ENCODE measurements around the gene KIFBP.
"Not testable (repeated sequence)": the region's sequence is repeated elsewhere in the genome, so short reads cannot be mapped to it uniquely, and the experiment has no call there.

The KIFBP gene

GRCh38 chr10:69033256-69033655 lies 44.7 kb downstream of the KIFBP start:
- no peaks in the 10 kb centered on the region for H3K79me2 ChIP-seq (ENCODE audit: insufficient read depth, low read length)
- no peaks in the 10 kb centered on the region for H3K36me3 ChIP-seq (ENCODE audit: low read length)
- H3K27me3 ChIP-seq (ENCODE audit: low read length) = no peaks in the 10 kb centered on the region
- TF ChIP-seq CTCF (IDR thresholded peaks at IDR 0.05; ENCODE audit: insufficient read depth, low read length, poor library complexity, severe bottlenecking) (no peak), EZH2phosphoT487 (conservative IDR thresholded peaks at IDR 0.05; ENCODE audit: low read length) (no peak)
- no peaks in the 10 kb centered on the region for H4K20me1 ChIP-seq (ENCODE audit: low read depth, low read length)
- H3K27ac ChIP-seq (ENCODE audit: low read depth, low read length) = no peak overlapping the region
- H3K4me3 ChIP-seq (ENCODE audit: insufficient read depth, low read length, poor library complexity, severe bottlenecking) = no peak overlapping the region
- no peak overlapping the region for H2AFZ ChIP-seq (ENCODE audit: low read depth, low read length, severe bottlenecking)
- no peaks in the 10 kb centered on the region; the same call in 1 of the 2 replicates for H3K9me3 ChIP-seq (ENCODE audit: insufficient read depth, low read length)
- H3K9me2 ChIP-seq (replicated peaks; ENCODE audit: insufficient read depth, low read length) = no peaks in the 10 kb centered on the region
- H3K9ac ChIP-seq (ENCODE audit: low read length) = no peak overlapping the region
- H3K4me2 ChIP-seq (ENCODE audit: low read depth, low read length, poor library complexity, severe bottlenecking) = no peak overlapping the region
- no peaks in the 10 kb centered on the region for H3F3A ChIP-seq (ENCODE audit: insufficient read depth)

- no peaks in the 10 kb centered on the region for H3K79me2 ChIP-seq (ENCODE audit: insufficient read depth, low read length)
- no peaks in the 10 kb centered on the region for H3K9me3 ChIP-seq (ENCODE audit: insufficient read depth, low read length)
- no peaks in the 10 kb centered on the region for H3F3A ChIP-seq (ENCODE audit: insufficient read depth)
- H2AFZ ChIP-seq (ENCODE audit: low read depth, low read length, severe bottlenecking) = no peak overlapping the region
- H3K9ac ChIP-seq (ENCODE audit: low read length) = no peak overlapping the region
- no peaks in the 10 kb centered on the region for H3K9me2 ChIP-seq (replicated peaks; ENCODE audit: insufficient read depth, low read length)
- TF ChIP-seq EZH2phosphoT487 (conservative IDR thresholded peaks at IDR 0.05; ENCODE audit: low read length) (no peak), CTCF (IDR thresholded peaks at IDR 0.05; ENCODE audit: insufficient read depth, low read length, poor library complexity, severe bottlenecking) (no peak)
- H3K27ac ChIP-seq (ENCODE audit: low read depth, low read length) = no peak overlapping the region
- no peak overlapping the region for H3K4me3 ChIP-seq (ENCODE audit: insufficient read depth, low read length, poor library complexity, severe bottlenecking)
- H4K20me1 ChIP-seq (ENCODE audit: low read depth, low read length) = no peaks in the 10 kb centered on the region
- H3K27me3 ChIP-seq (ENCODE audit: low read length) = no peaks in the 10 kb centered on the region
- no peak overlapping the region for H3K4me2 ChIP-seq (ENCODE audit: low read depth, low read length, poor library complexity, severe bottlenecking)
- H3K36me3 ChIP-seq (ENCODE audit: low read length) = no peaks in the 10 kb centered on the region
Observed at GRCh38 chr10:69037489-69037888, 48.9 kb downstream of the KIFBP start.

DNA sequence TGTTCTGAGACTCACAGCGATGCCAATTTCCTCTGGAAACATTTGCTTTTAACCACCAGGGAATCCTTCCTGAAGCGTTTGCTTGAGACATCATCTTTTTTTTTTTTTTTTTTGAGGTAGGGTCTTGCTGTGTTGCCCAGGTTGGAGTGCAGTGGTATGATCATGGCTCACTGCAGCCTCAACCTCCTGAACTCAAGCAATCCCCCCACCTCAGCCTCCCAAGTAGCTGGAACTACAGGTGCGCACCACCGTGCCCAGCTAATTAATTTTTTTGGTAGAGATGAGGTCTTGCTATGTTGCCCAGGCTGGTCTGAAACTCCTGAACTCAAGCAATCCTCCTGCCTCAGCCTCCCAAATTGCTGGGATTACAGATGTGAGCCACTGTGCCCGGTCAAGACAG lies 52.3 kb downstream of the KIFBP start:
- not testable (repeated sequence) for H3K36me3 ChIP-seq (ENCODE audit: low read length); H3K27ac ChIP-seq (ENCODE audit: low read depth, low read length); H3K9ac ChIP-seq (ENCODE audit: low read length); H3K4me2 ChIP-seq (ENCODE audit: low read depth, low read length, poor library complexity, severe bottlenecking); H3K9me3 ChIP-seq (ENCODE audit: insufficient read depth, low read length); H3K9me2 ChIP-seq (replicated peaks; ENCODE audit: insufficient read depth, low read length); H4K20me1 ChIP-seq (ENCODE audit: low read depth, low read length); H3F3A ChIP-seq (ENCODE audit: insufficient read depth); H2AFZ ChIP-seq (ENCODE audit: low read depth, low read length, severe bottlenecking); H3K79me2 ChIP-seq (ENCODE audit: insufficient read depth, low read length); H3K27me3 ChIP-seq (ENCODE audit: low read length); H3K4me3 ChIP-seq (ENCODE audit: insufficient read depth, low read length, poor library complexity, severe bottlenecking)

DNA sequence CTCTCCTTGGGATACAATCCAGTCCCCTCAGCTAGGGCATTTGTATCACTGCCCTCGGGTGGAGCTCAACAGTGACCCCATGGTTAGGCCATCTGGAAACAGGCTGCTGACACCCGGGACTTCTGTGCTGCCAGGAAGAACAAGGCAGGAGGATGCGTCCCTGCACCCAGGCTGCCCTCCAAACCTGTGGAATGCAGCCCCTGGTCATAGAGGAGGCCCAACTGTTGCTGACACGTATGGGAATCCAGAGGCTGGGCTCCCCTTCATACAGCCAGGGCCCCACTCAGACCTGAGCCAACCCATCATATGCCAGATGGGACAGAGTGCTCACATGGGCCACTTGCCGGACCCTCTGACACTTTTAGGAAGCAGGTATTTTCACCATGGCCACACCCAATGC lies 53.8 kb downstream of the KIFBP start:
- no peaks in the 10 kb centered on the region for H3K9me3 ChIP-seq (ENCODE audit: insufficient read depth, low read length)
- no peak overlapping the region for H3K4me3 ChIP-seq (ENCODE audit: insufficient read depth, low read length, poor library complexity, severe bottlenecking)
- H3K9me2 ChIP-seq (replicated peaks; ENCODE audit: insufficient read depth, low read length) = no peaks in the 10 kb centered on the region
- no peaks in the 10 kb centered on the region for H3K79me2 ChIP-seq (ENCODE audit: insufficient read depth, low read length)
- H3K36me3 ChIP-seq (ENCODE audit: low read length) = no peaks in the 10 kb centered on the region
- H3K27ac ChIP-seq (ENCODE audit: low read depth, low read length) = no peak overlapping the region
- H2AFZ ChIP-seq (ENCODE audit: low read depth, low read length, severe bottlenecking) = no peak overlapping the region
- TF ChIP-seq CTCF (IDR thresholded peaks at IDR 0.05; ENCODE audit: insufficient read depth, low read length, poor library complexity, severe bottlenecking) = no peak
- TF ChIP-seq EZH2phosphoT487 (conservative IDR thresholded peaks at IDR 0.05; ENCODE audit: low read length) = no peak
- no peaks in the 10 kb centered on the region for H4K20me1 ChIP-seq (ENCODE audit: low read depth, low read length)
- H3K4me2 ChIP-seq (ENCODE audit: low read depth, low read length, poor library complexity, severe bottlenecking) = no peak overlapping the region
- no peaks in the 10 kb centered on the region for H3F3A ChIP-seq (ENCODE audit: insufficient read depth)
- no peak overlapping the region for H3K9ac ChIP-seq (ENCODE audit: low read length)
- no peaks in the 10 kb centered on the region for H3K27me3 ChIP-seq (ENCODE audit: low read length)
